ENCODE data around the gene ZNF205.

Gene ZNF205

DNA sequence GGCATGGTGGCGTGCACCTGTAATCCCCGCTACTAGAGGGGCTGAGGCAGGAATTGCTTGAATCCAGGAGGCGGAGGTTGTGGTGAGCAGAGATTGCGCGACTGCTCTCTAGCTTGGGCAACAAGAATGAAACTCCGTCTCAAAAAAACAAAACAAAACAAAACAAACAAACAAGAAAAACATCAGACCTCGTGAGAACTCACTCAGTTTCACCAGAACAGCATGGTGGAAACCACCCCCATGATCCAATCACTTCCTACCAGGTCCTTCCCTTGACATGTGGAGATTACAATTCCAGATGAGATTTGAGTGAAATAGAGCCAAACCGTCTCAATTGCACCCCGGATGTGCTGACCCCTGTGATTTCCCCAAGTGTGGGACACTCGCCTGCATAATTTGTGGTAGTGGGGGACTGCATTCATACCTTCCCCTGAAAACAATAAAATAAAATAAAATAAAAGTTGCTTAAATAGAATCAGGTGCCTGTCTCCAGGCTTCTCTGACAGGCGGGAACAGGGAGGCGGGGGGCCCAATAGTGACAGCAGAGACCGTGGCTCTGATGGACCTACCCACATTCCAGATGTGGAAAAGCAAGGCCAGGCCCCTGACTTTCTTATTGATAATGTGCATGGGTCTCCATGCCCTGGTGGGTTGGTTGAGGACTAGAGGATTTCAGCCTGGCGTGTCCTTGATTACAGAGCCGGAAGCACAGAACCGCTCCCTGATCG is 26.4 kb upstream of the ZNF205 start:
- DNase-seq: no peak

DNA sequence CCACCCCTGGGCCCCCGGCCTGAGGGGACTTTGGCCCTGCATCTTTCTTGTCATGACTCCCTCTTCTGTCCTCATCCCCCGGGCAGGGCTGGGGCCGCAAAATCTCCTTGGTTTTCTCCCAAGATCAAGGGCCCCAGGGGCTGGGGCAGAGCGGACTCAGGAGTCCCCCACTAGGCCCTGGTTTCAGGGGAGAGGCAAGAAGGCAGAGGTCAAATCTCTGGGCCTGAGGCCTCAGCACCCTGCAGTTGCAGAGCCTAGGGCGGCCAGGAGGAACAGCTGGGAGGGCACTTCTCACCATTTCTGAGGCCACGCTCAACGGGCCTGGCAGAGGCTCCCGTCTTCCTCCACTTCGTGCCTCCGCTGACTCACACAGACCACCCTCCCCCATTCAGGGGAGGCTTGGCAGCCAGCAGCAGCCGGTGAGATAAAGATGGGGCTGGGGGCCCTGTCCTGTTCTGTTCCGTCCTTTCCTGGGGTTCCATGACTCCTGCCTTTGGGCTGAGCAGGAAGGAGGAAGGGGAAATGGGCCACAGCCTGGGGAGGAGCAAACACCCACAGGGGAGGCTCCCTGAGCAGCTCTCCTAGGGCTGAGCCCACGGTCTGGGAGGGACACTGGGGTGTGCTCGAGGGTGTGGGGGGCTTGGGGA is 25.7 kb upstream of the ZNF205 start:
- DNase-seq: peak; percentile 60

DNA sequence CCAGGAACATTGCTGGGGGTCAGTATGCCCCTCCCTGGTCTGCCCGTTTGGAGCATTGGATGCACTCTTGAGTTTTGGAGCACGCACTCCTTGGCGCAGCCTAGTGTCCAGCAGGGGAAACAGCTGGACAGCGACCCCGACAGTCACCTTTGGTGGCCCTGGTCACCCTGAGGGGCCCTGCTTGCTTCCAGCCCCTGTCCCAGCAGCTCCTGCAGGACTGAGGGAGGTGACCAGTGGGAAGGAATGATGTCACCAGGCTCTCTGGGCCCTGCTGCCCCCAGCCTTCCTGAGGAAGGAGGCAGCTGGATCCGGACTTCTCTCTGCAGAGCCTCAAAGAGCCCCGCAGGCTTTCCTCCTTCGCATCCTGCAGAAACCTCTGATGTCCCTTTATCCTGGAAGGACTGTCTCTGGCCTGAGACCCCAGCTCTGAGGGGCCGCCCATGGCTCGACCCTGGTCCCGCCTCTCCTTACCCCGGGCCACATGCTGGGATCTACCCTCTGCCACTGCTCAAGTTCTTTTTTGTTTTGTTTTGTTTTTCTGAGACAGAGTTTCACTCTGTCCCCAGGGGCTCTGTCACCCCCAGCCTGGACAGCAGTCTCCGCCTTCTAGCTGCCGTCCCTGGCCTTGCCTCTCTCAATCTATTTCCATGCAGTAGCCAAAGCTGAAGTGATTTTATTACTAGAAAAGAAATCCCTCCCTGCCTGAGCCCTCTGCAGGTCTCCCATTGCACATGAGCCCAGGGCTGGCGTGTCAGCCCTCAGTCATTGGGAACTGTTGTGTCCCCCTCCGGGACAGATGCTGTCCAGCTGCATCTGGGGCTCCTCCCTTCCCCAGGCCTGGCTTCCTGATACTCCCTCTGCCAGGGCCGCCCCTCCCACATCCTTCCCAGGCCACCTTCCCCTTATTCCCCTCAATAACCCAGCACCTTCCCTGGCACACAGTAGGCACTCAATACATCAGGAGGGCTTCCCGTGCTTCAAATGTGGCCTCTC is 24.8 kb upstream of the ZNF205 start:
- peak; percentile 60 for DNase-seq

DNA sequence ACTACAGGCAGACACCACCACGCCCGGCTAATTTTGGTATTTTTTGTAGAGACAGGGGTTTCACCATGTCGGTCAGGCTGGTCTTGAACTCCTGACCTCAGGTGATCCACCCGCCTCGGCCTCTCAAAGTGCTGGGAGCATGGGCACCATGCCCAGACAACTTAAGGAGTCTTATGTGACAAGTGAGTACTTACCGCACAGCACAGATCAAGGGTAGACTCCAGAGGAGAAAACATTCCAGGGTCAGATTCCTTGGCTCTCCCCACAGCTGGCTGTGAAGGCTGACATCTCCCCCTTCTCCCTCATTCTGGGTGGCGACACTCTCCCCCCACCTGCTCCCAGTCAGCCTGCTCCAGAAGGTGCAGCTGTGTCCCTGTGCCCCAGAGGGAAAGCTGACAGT is 23.9 kb upstream of the ZNF205 start:
- no peak for DNase-seq

DNA sequence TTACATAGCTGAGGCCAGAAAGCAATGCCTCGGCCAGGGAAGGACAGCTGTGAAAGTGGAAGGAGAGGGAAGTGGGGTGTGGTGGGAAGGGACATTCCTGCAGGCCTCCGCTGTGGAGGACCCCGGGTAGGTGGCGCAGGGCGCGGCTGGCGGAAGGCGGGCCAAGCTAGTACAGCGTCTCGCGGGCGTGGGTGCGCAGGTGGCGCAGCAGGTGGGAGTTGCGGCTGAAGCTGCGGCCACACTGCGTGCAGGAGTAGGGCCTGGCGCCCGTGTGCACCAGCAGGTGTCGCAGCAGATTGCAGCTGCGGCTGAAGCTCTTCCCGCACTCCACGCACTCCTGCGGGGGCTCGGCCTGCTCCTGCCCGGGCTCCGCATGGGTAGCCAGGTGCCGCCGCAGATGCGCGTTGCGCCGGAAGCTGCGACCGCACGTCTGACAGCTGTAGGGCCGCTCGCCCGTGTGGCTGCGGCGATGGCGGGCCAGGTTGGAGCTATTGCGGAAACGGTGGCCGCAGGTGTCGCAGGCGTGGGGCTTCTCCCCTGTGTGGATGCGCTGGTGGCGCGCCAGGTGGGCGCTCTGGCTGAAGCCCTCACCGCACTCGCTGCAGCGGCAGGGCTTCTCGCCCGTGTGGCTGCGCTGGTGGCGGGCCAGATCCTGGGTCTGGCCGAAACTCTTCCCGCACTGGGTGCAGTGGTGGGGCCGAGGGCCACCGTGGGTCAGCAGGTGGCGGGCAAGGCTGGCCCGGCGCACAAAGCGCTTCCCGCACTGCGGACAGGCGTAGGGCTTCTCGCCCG is 23.3 kb upstream of the ZNF205 start:
- DNase-seq: no peak

DNA sequence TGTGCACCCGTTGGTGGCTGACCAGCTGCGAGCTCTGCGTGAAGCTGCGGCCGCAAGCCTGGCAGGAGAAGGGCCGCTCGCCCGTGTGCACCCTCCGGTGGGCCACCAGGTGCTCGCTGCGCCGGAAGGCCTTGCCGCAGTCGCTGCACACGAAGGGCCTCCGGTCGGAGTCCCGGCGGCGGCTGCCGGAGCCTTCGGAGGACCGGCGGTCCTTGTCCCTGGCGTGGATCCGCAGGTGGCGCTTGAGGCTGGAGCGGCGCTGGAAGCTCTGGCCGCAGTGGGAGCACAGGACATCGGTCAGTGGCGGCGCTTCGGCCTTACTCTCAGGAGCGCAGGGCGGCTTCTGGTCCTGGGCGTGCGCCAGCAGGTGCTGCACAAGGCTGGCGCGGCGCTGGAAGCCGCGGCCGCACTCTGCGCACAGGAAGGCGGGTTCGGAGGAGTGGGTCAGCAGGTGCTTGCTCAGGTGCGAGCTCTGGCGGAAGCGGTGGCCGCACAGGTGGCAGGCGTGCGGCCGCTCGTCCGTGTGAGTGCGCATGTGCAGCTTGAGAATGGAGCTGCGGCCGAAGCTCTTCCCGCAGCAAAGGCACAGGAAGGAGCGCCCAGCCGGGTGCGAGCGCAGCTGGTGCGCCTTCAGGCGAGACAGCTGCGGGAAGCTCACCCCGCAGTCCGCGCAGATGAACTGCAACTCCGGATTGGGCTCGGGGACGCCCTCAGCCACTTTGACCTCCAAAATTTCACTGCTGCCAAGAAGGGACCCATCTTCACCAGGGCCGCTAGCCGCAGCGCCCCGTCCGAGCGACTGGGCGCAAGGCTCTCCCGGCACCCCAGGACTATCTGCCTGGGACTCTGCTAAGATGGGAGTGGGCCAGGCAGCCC is 22.4 kb upstream of the ZNF205 start:
- no peak for DNase-seq

DNA sequence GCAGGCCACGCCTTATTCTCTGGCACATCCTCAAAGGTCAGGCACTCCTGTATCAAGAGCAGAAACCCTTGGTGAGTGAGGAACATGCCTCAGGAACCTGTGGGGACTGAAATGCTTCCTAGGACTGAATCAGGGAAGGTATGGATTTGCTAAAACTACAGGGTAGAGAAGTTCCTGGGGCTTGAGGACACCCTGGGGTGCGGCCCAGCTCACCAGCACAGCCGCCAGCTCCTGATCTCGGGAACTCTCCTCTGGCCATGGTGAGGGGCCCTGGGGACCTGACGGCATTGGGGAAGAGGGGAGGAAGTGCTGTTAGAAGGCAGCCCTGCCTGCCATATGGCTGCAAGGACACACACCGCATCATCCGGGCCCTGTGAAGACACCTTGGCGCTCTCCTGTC is 20.8 kb upstream of the ZNF205 start:
- DNase-seq: no peak

DNA sequence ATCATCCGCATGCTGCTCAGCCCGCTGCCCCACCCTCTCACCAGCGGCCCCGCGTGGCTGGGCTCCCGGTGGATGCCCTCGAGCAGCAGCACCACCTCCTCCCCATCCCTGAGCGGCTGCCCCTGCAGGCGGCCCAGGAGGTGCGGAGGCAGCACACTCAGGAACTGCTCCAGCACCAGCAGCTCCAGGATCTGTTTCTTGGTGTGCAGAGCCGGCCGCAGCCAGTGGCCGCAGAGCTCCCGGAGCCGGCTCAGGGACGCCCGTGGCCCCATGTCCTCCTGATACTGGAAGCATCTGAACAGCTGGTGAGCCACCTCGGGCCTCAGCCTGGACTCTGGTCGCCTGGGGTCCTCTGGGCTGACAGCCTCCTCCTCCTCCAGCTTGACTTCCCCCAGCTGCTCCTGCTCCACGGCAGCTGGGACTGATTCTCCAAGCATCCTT is 19.9 kb upstream of the ZNF205 start:
- no peak for DNase-seq

DNA sequence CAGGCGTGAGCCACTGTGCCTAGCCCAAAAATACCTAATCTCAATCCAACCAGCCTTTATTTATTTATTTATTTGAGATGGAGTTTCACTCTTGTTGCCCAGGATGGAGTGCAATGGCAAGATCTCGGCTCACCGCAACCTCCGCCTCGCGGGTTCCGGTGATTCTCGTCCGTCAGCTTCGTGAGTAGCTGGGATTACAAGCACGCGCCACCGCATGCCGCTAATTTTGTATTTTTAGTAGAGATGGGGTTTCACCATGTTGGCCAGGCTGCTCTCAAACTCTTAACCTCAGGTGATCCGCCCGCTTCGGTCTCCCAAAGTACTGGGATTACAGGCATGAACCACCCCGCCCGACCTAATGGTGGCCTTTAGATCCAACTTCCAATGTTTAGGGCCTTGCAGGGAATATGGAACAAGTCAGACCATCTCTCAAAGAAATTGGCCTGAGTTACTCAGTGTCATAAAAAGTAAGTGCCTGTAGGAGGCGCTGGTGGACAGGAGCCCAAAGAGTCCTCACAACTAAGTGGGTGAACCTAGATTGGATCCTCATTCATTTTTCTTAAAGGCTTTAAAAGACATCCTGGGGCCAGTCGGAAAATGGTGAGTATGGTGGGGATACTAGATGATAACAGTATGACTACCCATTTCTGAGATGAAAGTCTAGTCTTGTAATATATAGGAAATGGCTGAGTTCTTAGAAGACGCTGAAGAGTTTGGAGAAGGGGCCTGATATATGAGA is 17.9 kb upstream of the ZNF205 start:
- peak; percentile 67 for DNase-seq

DNA sequence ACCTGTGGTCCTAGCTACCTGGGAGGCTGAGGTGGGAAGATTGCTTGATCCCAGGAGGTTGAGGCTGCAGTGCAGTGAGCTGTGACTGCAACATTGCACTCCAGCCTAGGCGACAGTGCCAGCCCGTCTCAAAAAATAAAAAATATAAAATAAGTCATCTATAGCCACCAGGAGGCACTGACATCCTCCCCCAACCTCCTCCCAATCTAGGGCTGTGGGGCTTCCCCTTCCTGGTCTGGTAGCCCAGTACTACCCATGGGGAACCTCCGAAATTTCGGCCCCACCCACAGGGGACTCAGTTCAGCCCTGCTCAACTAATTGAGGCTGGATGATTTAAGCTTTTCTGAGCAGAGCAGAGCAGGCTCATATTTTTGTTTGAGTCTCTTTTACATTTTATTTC is 16.5 kb upstream of the ZNF205 start:
- DNase-seq: peak; percentile 88

DNA sequence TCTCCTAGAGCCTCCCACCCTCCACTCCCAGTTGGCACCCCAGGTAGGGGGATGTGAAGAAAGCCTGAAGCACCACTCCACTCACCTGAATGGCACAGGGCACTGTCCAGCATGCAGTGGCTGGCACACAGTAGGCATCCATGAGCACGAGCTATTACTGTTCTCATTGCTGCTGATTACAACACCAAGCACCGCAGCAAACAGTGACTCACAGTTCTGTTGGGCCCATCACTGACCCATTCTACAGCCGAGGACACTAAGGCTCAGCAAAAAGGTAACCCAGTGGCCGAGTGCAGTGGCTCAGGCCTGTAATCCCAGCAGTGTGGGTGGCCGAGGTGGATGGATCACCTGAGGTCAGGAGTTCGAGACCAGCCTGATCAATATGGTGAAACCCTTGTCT is 16.0 kb upstream of the ZNF205 start:
- no peak for DNase-seq

DNA sequence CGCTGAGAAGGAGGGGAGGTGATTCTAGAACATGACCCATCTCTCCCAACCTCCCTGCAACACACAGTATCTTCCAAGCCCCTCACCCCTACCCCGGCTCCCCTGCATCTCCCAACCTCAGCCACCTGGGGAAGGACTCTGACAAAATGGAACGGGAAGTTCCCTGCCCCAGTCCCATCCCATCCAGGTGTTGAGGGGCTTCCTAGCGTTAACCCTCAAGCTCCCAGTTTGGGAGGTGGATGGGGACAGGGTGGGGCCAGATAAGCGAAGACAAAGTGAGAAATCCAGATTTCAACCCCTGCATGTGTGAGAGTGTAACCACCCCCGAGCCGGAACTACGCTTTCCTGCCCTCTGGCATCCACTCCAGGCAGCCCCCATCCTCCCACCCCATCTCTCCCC is 15.1 kb upstream of the ZNF205 start:
- DNase-seq: no peak

DNA sequence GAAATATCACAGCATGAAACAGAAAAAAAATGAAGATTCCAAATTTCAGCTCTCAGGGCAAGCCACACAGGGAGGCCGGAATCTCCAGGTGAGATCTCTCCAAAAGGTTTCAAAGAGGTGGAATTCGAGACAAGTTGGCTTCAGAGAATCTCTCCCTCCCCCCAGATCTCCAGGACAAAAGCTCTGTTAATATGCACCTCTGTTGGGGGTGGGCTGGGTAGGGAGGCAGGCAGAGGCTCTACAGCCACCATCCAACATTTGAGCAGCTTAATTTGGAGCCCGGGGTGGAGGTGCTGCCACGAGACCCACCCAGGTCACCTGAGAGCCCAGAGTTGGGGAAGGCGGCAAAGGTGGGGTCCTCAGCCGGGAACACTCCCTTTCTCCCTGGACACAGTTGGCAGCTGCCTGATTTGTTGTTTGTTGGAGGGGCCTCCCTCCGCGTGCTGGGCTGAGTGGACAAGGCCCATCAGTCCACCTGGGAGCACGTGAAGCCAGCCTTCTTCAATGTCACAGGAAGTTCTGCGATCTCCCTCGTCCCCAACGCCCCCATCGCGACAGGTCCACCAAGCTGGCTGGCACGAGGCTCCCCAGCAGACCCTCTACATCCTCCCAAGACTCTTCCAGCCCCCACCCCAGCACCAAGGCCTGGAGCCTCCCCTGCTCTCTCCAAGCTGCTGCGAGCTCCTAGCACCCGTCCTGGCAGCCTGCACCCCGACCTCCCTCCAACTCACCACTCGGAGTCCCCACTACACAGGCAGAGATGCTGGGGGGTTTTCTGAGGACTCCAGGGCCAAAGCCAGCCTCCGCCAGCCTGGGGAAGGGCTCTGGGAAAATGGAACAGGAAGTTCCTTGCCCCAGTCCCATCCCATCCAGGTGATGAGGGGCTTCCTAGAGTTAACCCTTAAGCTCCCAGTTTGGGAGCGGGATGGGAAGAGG is 13.7 kb upstream of the ZNF205 start, which contains the start of gene ZSCAN10:
Gene ZSCAN10, minus strand, starts transcription at position 836 of the 936 bp plus-strand sequence. CDS start 6,357 bp downstream, outside the sequence.
- no peak for DNase-seq

DNA sequence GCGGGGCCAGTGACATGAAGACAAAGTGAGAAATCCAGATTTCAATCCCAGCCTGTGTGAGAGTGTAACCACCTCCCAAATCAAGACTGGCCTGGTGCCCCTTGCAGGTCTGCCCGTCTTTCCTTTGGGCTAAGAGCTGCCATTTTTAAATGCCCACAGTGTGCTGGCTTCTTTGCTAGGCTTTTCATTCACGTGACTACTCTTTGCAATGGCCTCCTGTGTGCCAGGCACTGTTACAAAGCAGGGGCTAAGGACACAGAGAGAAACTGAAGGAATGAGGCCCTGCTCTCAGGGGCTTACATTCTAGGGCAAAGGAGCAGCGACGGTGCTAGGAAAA is 13.0 kb upstream of the ZNF205 start:
- no peak for DNase-seq

DNA sequence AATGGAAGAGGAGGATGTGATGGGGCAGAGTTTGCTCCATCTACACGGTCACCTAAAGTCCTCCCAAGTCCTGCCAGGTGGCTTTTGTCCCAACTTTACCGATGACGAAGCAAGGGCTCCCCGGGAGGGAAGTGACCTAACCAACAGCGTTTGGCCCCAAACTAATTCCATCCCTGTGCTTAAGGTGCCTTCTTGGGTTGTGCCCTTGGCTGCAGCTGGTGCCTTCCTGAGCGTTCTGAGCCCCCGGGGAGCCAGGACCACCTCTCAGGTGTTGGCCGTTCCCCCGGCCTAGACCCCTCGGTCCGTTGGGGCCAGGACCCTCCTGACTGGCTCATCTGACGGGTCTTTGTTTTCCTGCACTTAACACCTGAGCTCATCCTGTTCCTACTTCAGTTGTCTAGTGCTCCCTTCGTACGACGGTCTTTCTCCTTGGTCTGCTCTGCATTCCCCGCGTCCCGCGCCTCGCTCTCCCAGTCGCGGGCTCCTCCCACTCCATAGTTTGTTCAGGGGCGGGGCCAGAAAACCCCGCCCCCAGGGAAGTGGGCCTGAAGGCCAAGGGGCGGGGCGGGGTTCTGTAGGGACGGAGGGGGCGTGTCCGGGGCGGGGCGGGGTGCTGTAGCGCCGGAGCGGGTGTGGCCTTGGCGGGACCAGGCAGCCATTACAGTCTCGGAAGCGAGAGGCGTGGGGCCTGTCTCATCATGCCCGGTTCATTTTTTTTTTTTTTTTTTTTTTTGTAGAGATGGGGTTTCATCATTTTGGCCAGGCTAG is 12.5 kb upstream of the ZNF205 start:
- DNase-seq: peak; percentile 89

DNA sequence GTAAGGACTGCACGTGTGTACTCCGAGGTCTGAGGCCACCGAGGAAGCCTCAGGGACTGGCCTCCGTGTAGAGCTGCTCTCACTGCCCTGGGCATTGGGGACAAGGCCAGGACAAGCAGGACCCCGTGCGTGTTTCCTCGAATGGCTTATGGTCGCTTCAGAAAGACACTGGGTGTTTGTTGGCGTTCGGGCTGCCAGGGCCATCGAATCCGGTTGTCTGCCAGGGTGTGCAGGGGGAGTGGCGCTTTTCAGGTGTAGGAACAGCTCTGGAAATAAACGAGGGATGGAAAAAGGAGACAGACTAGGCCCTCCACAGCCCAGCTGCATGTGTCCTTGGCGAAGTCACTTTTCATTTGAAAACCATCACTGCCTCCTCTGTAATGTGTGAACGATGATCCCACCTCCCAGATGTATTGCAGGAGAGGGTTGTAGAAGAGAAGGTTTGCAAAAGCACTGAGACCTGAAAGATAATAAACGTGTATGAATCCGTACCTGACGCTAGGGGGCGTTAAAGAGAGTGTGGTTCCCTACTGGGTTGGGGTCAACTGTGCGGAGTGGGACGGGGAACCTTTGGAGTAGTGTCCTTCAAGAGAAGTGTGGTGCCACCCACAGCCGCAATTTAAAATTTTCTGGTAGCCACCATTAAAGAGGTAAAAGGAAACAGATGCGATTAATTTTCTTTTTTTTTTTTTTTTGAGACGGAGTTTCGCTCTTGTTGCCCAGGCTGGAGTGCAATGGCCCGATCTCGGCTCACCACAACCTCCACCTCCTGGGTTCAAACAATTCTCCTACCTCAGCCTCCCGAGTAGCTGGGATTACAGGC is 11.2 kb upstream of the ZNF205 start:
- peak; percentile 70 for DNase-seq

DNA sequence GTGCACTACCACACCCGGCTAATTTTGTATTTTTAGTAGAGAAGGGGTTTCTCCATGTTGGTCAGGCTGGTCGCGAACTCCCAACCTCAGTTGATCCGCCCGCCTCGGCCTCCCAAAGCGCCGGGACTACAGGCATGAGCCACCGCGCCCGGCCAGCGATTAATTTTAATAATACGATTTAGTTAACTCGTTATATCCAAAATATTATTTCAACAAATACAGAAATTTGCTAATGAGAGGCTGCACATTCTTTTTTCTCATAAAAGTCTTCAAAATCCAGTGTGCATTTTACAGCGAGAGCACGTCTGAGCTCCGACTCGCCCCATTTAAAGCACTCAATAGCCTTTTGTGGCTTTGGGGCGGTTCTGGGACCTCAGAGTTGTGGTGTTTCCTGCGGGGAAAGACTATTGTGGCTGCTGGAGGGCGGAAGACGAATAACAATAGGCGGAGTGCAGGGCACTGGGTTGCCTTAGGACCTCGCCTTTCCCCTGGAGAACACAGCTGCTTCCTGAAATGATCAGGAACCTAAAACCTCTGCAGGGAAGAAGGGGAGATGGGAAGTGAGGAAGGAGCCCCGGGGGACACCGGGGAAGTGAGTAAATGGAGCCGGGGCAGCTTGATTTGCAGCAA is 10.4 kb upstream of the ZNF205 start:
- DNase-seq: peak; percentile 69
